Prostate gland (tissue), 2 donors: ENCODE measurements around the gene PTGER3. TPM values are rescaled to one million over a fixed set of nuclear protein-coding genes. Genes with fewer than 3 reads are reported as not detected.

Source experiments
- DNase-seq: peaks from one replicate; pipeline ENCODE4 v3.0.0-alpha.2; 2019; ENCODE audit warnings: low spot score
- H3K27ac ChIP-seq, 2 donors: fragments of 200-600 bp; sonication (generic); 2 replicates each; pipeline ENCODE4 v1.5.1; 2017 to 2019
- H3K27me3 ChIP-seq: fragments of 200-600 bp; sonication (generic); replicated peaks from 2 replicates; pipeline ENCODE4 v1.5.1; 2019; ENCODE audit not compliant: insufficient read depth
- H3K36me3 ChIP-seq, 2 donors: fragments of 200-600 bp; sonication (generic); 1 replicate in 1 of 2; 2 replicates in 1 of 2; pipeline versions ENCODE4 v1.5.1 to v1.8.1; 2017 to 2019
- H3K4me1 ChIP-seq: fragments of 200-600 bp; sonication (generic); replicated peaks from 2 replicates; pipeline ENCODE4 v1.5.1; 2019
- H3K4me3 ChIP-seq, 2 donors: fragments of 200-600 bp; sonication (generic); 2 replicates each; pipeline ENCODE4 v1.5.1; 2017 to 2019
- H3K9me3 ChIP-seq: fragments of 200-600 bp; sonication (generic); 2 replicates; pipeline ENCODE4 v1.5.1; 2017
- CTCF ChIP-seq, 4 experiments: fragments of 200-600 bp in 2 of 4; fragments of 450-650 bp in 2 of 4; sonication (generic) in 2 of 4; IDR thresholded peaks; 1 replicate in 3 of 4; 2 replicates in 1 of 4; pipeline ENCODE4 v1.5.1; 2016 to 2019; ENCODE audit warnings: antibody characterized with exemption in 4 of 4, mild to moderate bottlenecking in 2 of 4, moderate library complexity in 2 of 4
- POLR2A ChIP-seq: fragments of 450-650 bp; IDR thresholded peaks from one replicate; pipeline ENCODE4 v1.6.1; 2016; ENCODE audit warnings: antibody characterized with exemption, mild to moderate bottlenecking
- POLR2AphosphoS5 ChIP-seq: sonication (generic); formaldehyde crosslinking; IDR thresholded peaks from one replicate; pipeline ENCODE4 v1.6.1; 2017; ENCODE audit warnings: antibody characterized with exemption
- WGBS: methylation state at CpG from one replicate; pipeline ENCODE4 v1.1.5; 2018; 5-methylcytosine and 5-hydroxymethylcytosine counted together
- intact Hi-C: fragments of 100-400 bp; cut with DNase I; formaldehyde crosslinking; loops from one replicate; pipeline ENCODE4 v1.14.2; 2022
- total RNA-seq, 2 donors: library from RNA; depleted of rRNA; stranded (reverse); fragments of >200 nt; gene quantifications; one replicate each; pipeline ENCODE4 v1.1.0, GENCODE V29; 2016

Gene PTGER3
- total RNA-seq, 2 donors from 2014 or later, result 3.6 to 4.0 TPM

GRCh38 chr1:71045463-71046028, 2.1 kb downstream of the PTGER3 start:
- intact Hi-C loops, result loop anchor here (5.0 kb wide), 1 partner anchor 518 kb away; no protein-coding TSS in a partner anchor
- Histone ChIP-seq H3K27ac (no peak overlapping the region), H3K9me3 (no peaks in the 10 kb centered on the region), H3K36me3 (no peaks in the 10 kb centered on the region), H3K4me3 (no peak overlapping the region), H3K27me3 (no peaks in the 10 kb centered on the region), H3K4me1 (no peaks in the 10 kb centered on the region)
- 80% methylated on average over 16 of the region's 16 CpGs for WGBS
- no peak for TF ChIP-seq POLR2AphosphoS5
- TF ChIP-seq POLR2A, result no peak
- no peak for TF ChIP-seq CTCF (IDR thresholded peaks at IDR 0.05)
- no peak for DNase-seq

DNA sequence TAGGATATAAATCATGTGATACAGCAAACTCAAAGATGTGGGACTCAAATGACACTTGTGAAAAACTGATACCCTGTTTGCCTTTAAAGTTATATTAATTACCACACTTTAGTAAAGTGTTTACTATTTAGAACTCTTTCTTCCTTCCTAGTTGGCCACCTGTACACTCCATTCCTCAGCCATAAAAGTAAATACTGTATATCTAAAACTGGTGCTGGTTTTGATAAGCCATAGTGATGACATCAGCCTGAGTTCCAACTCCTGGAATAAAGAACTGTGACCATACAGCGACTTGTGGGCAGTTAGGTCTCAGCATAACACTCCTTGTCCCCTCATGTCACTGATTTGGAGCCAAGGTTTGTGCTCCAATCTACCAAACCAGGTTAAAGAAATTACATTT, 2.8 kb downstream of the PTGER3 start:
- H3K27me3 ChIP-seq, result no peaks in the 10 kb centered on the region
- 93% methylated on average over 1 of the region's 1 CpG for WGBS
- H3K4me1 ChIP-seq, result no peaks in the 10 kb centered on the region
- H3K27ac ChIP-seq, result no peak overlapping the region
- TF ChIP-seq POLR2AphosphoS5, result no peak
- TF ChIP-seq CTCF (IDR thresholded peaks at IDR 0.05), result no peak
- TF ChIP-seq POLR2A, result no peak
- H3K36me3 ChIP-seq, result no peaks in the 10 kb centered on the region
- DNase-seq, result no peak
- H3K9me3 ChIP-seq, result no peaks in the 10 kb centered on the region
- no peak overlapping the region for H3K4me3 ChIP-seq
- intact Hi-C loops, result loop anchor here (5.0 kb wide), 1 partner anchor 518 kb away; no protein-coding TSS in a partner anchor

DNA sequence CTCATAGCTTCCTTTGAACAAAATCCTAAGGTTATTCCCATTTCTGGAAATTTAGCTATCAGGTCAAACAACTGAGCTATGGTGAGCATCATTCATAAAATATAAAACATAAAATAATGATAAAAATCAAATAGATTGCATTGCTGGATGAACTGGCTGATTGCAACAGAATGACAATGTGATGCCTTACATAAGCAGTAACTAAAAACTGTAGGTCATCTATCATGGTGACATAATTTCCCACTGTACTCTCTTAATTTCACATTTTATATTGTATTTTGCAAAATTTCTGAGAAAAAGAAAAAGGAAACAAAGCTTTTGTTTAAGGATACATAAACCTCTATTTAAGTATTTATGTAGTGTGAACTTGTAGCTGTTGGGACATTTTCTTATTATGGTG, 4.6 kb downstream of the PTGER3 start:
- Histone ChIP-seq H3K36me3 (no peaks in the 10 kb centered on the region), H3K27ac (no peak overlapping the region), H3K4me1 (no peaks in the 10 kb centered on the region), H3K4me3 (no peak overlapping the region), H3K9me3 (no peaks in the 10 kb centered on the region), H3K27me3 (no peaks in the 10 kb centered on the region)
- no peak for DNase-seq
- TF ChIP-seq POLR2A (no peak), POLR2AphosphoS5 (no peak), CTCF (IDR thresholded peaks at IDR 0.05) (no peak)
- intact Hi-C loops, result no loop called here

GRCh38 chr1:71041806-71042205, 5.8 kb downstream of the PTGER3 start:
- intact Hi-C loops, result no loop called here
- H3K4me3 ChIP-seq, result no peak overlapping the region
- no peaks in the 10 kb centered on the region for H3K27me3 ChIP-seq
- TF ChIP-seq POLR2AphosphoS5, result no peak
- TF ChIP-seq POLR2A, result no peak
- TF ChIP-seq CTCF (IDR thresholded peaks at IDR 0.05), result no peak
- DNase-seq, result no peak
- no peaks in the 10 kb centered on the region for H3K36me3 ChIP-seq
- no peaks in the 10 kb centered on the region for H3K4me1 ChIP-seq
- WGBS, result 61% methylated on average over 2 of the region's 2 CpGs
- no peak overlapping the region for H3K27ac ChIP-seq
- no peaks in the 10 kb centered on the region for H3K9me3 ChIP-seq

DNA sequence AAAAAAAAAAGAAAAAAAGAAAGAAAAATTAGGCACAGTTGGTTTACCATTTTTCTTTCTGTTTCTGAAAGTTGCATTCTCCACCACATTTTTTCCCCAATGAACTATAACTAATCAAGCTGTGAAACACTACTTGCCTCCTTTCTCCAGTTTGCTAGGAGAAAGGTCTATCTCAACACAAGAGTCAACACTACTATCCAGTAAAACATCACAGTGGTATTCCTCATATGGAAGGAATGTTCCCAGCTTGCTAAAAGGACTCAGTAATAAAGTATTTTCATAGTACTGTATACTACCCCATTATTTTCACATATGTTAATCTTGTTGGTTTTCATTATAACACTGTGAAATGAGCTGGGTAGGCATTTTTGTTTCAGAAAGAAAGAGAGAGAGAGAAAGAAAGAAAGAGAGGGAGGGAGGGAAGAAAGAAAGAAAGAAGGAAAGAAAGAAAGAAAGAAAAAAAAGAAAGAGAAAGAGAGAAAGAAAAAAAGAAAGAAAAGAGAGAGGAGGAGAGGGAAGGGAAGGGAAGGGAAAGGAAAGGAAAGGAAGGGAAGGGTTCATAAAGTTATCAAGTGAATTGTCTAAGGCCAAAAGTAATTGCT, 7.9 kb downstream of the PTGER3 start:
- TF ChIP-seq CTCF (IDR thresholded peaks at IDR 0.05), result no peak
- no peak for TF ChIP-seq POLR2A
- TF ChIP-seq POLR2AphosphoS5, result no peak
- no peaks in the 10 kb centered on the region for H3K4me1 ChIP-seq
- H3K4me3 ChIP-seq, result no peak overlapping the region
- H3K27me3 ChIP-seq, result no peaks in the 10 kb centered on the region
- no peak for DNase-seq
- H3K36me3 ChIP-seq, result no peaks in the 10 kb centered on the region
- H3K9me3 ChIP-seq, result no peaks in the 10 kb centered on the region
- intact Hi-C loops, result no loop called here
- no peak overlapping the region for H3K27ac ChIP-seq
